GM12874 (cell line): ENCODE data around the gene MASP1.

Experiments
- TF ChIP-seq, protein P1 (sequence below): IDR thresholded peaks from 2 replicates; pipeline ENCODE4 v1.5.1; 2011; ENCODE audit warnings: low read depth, mild to moderate bottlenecking, control low read depth, low read length, moderate library complexity; ENCODE audit not compliant: insufficient read depth

The MASP1 gene

DNA sequence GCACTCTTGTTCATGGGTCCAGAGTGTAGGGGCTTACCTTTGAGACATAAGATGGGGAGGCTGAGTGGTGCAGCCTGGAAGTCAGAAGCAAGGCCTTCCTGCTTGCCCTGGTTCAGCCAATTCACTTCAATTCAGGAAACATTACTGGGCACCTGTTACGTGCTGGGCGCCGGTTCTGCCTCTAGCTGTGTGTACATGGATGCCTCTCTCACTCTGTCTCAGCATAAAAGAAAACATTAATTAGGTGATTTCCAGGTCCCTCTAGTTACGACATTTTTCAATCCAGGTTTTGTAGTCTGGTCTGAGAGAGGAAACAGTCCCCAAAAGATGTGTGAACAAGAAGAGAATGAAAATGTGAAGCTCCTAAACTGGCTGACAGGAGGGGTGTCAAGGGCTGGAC is 93.0 kb downstream of the MASP1 start:
- TF ChIP-seq, protein P1, sequence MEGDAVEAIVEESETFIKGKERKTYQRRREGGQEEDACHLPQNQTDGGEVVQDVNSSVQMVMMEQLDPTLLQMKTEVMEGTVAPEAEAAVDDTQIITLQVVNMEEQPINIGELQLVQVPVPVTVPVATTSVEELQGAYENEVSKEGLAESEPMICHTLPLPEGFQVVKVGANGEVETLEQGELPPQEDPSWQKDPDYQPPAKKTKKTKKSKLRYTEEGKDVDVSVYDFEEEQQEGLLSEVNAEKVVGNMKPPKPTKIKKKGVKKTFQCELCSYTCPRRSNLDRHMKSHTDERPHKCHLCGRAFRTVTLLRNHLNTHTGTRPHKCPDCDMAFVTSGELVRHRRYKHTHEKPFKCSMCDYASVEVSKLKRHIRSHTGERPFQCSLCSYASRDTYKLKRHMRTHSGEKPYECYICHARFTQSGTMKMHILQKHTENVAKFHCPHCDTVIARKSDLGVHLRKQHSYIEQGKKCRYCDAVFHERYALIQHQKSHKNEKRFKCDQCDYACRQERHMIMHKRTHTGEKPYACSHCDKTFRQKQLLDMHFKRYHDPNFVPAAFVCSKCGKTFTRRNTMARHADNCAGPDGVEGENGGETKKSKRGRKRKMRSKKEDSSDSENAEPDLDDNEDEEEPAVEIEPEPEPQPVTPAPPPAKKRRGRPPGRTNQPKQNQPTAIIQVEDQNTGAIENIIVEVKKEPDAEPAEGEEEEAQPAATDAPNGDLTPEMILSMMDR: no peak

DNA sequence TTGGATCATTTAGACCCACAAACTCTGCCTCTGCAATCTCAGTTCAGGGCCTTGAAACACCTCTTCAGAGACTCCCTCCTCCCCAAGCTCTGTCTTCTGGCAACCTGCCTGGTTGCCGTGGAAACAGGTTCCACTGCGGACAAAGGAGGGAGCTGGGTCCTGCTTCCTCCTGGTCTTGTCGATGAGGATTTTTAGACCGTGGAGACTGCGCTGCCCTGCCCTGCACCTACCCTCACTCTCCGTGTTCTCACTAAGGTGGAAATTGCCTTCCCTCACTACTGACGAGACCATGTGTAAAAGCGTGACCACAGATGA is 94.2 kb downstream of the MASP1 start, which contains the start of gene RTP1:
TSS of gene RTP1 (plus strand) at position 152 of the 315 bp plus-strand sequence. CDS start at position 182, 30 bp downstream.
- TF ChIP-seq, protein P1: no peak

DNA sequence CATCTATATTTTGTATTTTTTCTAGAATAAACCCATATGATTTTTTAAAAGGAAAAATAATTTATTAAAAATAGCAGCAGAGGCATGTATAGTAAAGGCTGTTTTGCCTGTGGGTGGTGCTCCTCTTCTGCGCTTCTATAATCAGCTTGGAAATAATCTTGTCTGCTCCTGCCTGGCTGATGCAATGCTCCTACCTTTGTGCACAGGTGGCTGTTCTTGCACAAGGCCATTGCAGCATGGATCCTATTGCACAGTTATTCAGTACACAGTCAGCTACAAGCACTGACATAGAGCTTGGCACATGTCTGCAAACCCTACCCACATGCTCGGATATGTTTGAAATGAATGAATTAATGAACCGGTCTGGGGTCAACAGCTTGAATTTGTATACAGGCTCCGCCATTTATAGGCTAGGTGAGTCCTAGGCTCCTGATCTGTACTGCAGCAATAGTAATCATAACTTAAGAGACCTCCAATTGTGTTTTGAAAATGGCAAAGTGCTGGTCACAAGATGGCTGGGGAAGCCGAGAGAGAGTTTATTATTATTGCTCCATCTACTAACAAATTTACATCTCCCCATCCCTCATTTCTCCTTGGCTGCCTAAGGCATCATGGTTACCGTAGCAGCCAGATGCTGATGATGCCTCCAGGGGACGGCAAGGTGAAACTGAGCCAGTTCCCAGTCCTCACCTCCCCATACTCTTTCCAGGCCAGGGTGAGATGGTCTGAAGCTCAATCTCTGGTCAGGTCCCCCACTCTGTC is 94.8 kb downstream of the MASP1 start:
- TF ChIP-seq, protein P1: no peak

DNA sequence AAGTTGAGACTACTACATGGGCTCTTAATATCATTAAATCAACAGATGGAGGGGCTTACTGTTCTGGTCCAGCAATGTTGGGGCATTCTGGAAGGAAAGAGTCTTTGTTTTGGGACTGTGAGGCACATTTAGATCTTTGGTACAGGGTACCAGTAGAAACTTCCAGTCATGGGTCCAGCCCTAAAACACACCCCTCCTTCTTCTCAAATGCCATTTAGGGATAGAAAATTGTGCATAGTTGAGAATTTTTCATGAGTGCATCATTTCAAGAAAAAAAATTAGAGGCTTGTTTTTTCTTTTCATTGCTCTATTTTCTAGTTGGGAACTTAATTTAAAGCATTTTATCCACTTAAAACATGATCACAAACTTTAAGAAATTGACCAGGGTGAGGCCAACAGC is 98.4 kb downstream of the MASP1 start:
- TF ChIP-seq, protein P1: no peak

DNA sequence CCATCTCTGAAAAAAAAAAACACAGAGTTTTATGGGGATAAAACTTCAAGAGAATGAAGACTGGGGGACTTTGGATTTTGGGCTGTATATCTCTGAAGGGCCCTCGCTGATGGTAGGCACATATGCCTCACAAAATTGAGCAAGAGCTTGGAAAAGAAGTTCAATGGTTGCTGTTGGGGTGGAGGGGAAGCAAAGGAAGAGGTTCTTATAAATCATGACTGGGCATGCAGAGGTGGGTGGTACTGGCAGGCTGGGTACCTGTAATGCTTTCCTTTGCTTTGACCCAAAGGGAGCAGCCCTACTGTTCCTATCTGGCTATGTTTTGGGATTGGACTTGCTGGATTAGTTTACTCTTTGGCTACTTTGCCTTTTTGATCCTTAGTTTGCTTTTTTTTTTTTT is 100.3 kb downstream of the MASP1 start:
- TF ChIP-seq, protein P1: no peak

DNA sequence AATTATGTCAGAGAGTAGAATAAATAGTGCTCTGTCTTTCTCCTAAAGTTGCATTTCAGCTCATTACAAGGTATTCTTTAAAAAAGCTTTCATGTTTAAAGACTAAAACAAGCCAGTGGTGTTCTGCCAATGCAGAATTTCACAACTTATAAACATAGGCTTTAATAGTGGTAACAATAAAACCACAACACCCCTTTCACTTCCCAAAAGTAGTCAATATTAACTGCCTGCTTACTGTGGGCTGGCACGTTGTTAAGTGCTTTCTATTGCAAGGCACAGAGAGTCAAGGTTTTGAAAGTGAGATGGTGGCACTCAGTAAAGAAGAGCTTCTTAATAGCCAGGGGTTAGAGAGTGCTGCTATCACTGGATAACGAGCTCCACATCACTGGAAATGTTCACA is 102.6 kb downstream of the MASP1 start:
- TF ChIP-seq, protein P1: no peak

DNA sequence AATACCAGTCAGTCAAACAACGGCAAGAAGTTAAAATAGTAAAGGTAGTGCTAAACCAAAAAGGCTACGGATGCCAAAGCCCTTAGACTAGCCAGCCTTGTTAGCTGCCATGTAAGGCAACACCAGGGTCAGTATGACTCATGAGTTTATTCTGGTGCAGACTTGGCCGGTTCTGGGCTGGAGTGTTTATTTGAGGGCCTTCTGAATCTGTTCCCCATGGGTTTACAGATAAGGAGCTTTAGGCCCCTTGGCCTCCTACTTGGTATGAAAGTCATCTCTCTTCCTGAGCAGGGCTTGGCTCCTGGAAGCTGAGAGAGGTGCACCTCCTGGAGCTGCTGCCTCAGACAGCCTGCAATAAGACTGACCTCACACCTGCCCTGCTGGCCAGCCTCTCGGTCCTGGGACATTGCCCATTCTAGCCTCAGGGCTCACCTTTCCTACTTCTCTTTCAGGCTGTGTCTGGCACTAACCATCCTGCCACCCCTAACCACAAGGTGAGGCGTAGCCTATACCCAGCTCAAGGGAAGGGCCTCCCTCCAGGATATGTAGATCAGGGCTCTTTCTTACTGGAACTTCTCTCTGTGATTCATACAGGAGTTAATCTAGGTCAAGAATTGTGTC is 104.6 kb downstream of the MASP1 start:
- TF ChIP-seq, protein P1: no peak
